Fibroblast of mammary gland (primary cell): ENCODE results near the gene PREX1.

Experiments used
- DNase-seq: peaks from one replicate; pipeline ENCODE4 v3.0.0-alpha.2; 2010; ENCODE audit warnings: low read depth
- H3K4me3 ChIP-seq: 2 replicates; pipeline ENCODE4 v1.5.1; 2011; ENCODE audit warnings: low read depth, mild to moderate bottlenecking, low read length, moderate library complexity; ENCODE audit not compliant: control insufficient read depth
- TF ChIP-seq, protein P1 (sequence below): conservative IDR thresholded peaks from 2 replicates; pipeline ENCODE4 v1.5.1; 2011; ENCODE audit warnings: low read depth, low read length, inconsistent platforms; ENCODE audit not compliant: control insufficient read depth, insufficient read depth

Gene PREX1

DNA sequence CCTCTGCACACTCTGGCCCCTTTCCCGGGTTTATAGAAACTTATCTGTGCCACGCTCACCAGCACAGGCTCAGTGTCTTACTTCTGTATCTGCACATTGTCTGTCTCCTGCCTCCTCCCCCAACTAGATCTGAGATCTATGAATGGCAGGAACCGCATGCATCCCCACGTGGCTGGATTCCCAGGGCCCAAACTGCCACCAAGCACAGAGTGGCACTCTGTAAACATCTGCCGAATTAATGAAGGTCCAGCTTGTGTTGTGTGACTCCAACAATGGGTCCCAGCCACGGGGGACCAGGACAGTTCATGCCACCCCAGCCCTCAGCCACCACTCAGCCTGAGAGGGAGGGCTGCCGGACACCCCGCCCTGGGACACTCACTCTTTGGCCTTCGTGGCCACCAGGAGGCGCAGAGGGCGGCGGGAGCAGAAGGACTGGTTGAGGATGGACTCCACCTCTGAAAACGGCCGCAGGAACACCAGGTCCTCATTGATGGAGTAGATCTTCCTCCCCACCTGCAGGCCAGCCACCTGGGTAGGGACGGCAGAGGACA is 171.1 kb downstream of the PREX1 start:
- no peak for DNase-seq
- TF ChIP-seq, protein P1, sequence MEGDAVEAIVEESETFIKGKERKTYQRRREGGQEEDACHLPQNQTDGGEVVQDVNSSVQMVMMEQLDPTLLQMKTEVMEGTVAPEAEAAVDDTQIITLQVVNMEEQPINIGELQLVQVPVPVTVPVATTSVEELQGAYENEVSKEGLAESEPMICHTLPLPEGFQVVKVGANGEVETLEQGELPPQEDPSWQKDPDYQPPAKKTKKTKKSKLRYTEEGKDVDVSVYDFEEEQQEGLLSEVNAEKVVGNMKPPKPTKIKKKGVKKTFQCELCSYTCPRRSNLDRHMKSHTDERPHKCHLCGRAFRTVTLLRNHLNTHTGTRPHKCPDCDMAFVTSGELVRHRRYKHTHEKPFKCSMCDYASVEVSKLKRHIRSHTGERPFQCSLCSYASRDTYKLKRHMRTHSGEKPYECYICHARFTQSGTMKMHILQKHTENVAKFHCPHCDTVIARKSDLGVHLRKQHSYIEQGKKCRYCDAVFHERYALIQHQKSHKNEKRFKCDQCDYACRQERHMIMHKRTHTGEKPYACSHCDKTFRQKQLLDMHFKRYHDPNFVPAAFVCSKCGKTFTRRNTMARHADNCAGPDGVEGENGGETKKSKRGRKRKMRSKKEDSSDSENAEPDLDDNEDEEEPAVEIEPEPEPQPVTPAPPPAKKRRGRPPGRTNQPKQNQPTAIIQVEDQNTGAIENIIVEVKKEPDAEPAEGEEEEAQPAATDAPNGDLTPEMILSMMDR: peak; percentile 13
- H3K4me3 ChIP-seq: no peak overlapping the region

DNA sequence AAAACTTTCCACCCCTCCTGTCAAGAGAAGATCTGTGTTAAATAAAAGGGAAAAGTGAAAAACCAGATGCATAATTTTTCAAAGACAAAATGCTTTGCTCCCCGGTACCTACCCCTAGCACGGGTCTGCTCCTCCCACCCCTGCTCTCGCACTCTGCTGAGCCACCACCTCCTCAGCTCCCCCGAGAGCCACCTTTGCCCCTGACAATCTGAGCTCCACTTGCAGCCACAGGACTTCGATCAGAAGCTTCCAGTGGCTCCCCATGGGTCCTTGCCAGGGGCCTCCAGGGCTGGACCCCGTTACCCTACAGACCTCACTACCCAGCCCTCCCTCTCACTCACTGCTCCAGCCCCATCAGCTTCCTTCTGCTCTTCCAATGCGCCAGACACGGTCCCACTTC is 171.7 kb downstream of the PREX1 start:
- TF ChIP-seq, protein P1: no peak
- H3K4me3 ChIP-seq: no peak overlapping the region
- no peak for DNase-seq

DNA sequence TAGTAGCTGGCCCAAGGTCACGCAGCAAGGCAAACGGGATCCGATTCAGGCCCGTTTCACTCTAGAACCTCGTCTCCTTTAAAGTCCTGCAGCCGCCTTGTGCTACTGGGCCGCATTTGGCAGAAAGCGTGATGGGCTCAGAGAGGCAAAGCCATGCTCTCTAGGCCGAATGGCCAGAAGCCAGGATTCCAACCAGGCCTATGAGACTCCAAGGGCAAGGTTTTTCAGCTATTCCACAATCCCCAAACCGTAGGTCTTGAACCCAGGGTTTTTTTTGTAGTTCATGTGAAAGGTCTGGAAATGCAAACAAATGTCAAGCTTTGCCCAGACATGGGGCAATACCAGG is 174.1 kb downstream of the PREX1 start:
- DNase-seq: no peak
- H3K4me3 ChIP-seq: no peak overlapping the region
- TF ChIP-seq, protein P1: no peak

DNA sequence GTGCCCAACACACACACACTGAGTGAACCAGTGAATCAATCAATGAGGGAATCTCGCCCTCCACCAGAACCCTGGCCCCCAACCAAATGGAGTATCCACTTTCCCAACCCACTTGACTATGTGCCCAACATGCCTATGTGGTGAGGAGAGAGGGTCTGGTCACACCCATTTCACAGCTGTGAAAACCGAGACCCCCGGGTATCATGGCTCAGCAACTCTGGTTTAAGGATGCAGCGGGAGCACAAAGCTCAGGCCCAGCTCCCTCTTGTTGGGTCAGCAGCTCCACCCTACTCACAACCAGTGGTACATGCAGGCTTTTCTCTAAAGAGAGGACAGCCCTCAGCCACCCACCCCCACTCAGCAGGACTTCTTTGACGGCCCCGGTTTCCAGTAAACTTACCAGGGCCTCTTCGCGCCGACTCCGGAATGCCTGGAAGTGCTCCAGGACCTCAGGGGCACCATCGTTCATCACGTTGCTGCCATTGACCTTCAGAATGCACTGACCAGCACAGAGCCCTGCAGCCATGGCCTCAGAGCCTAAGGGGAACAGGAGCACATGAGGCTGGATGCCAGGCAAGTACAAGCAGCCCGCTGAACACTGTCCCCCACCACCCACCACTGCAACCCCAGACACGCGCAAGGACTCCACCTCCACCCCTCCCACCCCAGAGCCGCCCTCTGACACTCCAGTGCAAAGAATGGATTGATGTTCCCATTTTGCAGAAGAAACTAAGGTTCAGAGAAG is 174.7 kb downstream of the PREX1 start:
- DNase-seq: no peak
- no peak overlapping the region for H3K4me3 ChIP-seq
- TF ChIP-seq, protein P1: no peak

DNA sequence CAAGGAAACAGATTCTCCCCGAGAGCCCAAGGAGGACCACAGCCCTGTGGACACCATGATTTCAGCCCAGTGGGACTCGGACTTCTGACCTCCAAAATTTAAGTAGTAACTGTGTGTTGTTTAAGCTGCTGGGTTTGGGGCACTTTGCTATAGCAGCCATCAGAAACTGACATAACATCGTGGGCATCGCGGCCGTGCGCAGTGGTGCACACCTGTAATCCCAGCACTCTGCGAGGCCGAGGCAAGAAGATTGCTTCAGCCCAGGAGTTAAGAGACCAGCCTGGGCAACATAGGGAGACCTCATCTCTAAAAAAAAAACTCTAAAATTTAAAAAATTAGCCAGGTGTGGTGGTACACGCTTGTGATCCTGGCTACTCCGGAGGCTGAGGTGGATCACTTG is 175.8 kb downstream of the PREX1 start:
- no peak for DNase-seq
- H3K4me3 ChIP-seq: no peak overlapping the region
- TF ChIP-seq, protein P1: no peak

DNA sequence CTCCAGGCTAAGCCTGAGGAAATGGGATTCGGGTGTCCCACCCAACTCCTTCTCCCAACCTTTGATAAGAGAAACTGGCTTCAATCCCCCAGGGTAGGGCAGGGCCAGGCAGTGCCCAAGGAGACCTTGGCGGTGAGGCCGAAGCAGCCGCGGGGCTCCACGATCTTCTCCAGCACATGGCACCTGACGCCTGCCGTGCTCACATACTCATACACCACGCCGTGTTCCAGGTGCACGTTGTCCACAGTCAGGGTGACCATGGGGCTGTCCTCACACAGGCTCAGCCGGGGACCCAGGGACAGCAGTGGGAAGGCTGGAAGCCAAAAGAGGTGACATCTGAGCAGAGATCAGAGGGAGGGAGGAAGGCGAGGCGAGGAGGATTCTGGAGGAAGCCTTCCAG is 176.5 kb downstream of the PREX1 start:
- H3K4me3 ChIP-seq: no peak overlapping the region
- no peak for DNase-seq
- TF ChIP-seq, protein P1: no peak
